GM19397 (cell line): Measurements from ENCODE around the gene CERKL.
A peak's percentile ranks its signal among the peaks of the same experiment; 100 is the strongest.

Source experiments
- ATAC-seq: cut with Tn5 transposase; IDR thresholded peaks from one replicate; pipeline ENCODE4 v1.9.1; 2021; ENCODE audit warnings: mild to moderate bottlenecking, moderate library complexity; ENCODE audit not compliant: unreplicated experiment

CERKL gene

GRCh38 chr2:181678861-181679543 is 22.1 kb upstream of the CERKL start:
- no peak for ATAC-seq

- no peak for ATAC-seq
Measured at GRCh38 chr2:181677912-181678586, 21.1 kb upstream of the CERKL start.

- no peak for ATAC-seq
Measured at GRCh38 chr2:181675254-181675653, 18.3 kb upstream of the CERKL start.

- no peak for ATAC-seq
Measured at GRCh38 chr2:181674461-181674860, 17.6 kb upstream of the CERKL start.

GRCh38 chr2:181673173-181673572 is 16.3 kb upstream of the CERKL start:
- no peak for ATAC-seq

- peak; percentile 69 for ATAC-seq
Measured at GRCh38 chr2:181672255-181673008, 15.5 kb upstream of the CERKL start.

- ATAC-seq: no peak
Measured at GRCh38 chr2:181670632-181671031, 13.7 kb upstream of the CERKL start.

GRCh38 chr2:181667234-181667633 is 10.3 kb upstream of the CERKL start:
- no peak for ATAC-seq

- no peak for ATAC-seq
Measured at GRCh38 chr2:181662287-181662686, 5.4 kb upstream of the CERKL start.

GRCh38 chr2:181660181-181660580 is 3.3 kb upstream of the CERKL start:
- ATAC-seq: no peak

- no peak for ATAC-seq
Measured at GRCh38 chr2:181658444-181658843, 1.5 kb upstream of the CERKL start.

GRCh38 chr2:181657379-181657778 is 474 bp upstream of the CERKL start:
- no peak for ATAC-seq

GRCh38 chr2:181655519-181655918 is 1.4 kb downstream of the CERKL start:
- no peak for ATAC-seq

GRCh38 chr2:181649436-181649979 is 7.4 kb downstream of the CERKL start:
- ATAC-seq: no peak

- ATAC-seq: no peak
Measured at GRCh38 chr2:181648478-181649155, 8.3 kb downstream of the CERKL start.

GRCh38 chr2:181646415-181646987 is 10.4 kb downstream of the CERKL start:
- ATAC-seq: no peak

GRCh38 chr2:181643151-181643550 is 13.8 kb downstream of the CERKL start:
- no peak for ATAC-seq

GRCh38 chr2:181642086-181642485 is 14.8 kb downstream of the CERKL start:
- ATAC-seq: no peak

GRCh38 chr2:181639686-181640085 is 17.2 kb downstream of the CERKL start:
- no peak for ATAC-seq

GRCh38 chr2:181632733-181633401 is 24.0 kb downstream of the CERKL start:
- peak; percentile 69 for ATAC-seq
